ENCODE measurements around the gene B2M. TPM values are rescaled to one million over a fixed set of nuclear protein-coding genes. Genes with fewer than 3 reads are reported as not detected.
"Not testable (repeated sequence)": the region's sequence is repeated elsewhere in the genome, so short reads cannot be mapped to it uniquely, and the experiment has no call there.

B2M gene
- total RNA-seq, 1 donor from 2014 or later: 1,535 TPM

DNA sequence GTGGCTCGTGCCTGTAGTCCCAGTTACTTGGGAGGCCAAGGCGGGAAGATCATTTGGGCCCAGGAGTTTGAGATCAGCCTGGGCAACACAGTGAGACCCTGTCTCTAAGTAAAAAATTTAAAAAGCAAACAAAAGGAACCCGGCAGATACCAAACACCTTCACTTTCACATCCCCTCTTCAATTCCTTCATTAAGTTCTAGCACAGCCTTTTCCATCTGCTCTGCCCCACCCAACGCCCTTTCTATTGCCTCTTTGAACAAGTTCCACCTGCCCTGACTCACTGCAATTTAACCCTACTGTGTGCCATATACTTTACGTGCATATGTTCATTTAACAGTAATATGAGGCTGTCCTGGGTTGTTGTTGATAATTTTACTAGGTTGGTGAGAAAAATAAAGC, 35.4 kb upstream of the B2M start:
- Mint-ChIP-seq H3K36me3 (ENCODE audit: unreplicated experiment) (no peaks in the 10 kb centered on the region), H3K27ac (ENCODE audit: unreplicated experiment) (no peak overlapping the region), H3K4me1 (ENCODE audit: unreplicated experiment) (no peaks in the 10 kb centered on the region), H3K27me3 (ENCODE audit: unreplicated experiment) (peaks cover 52% of the 10 kb centered on the region), H3K9me3 (ENCODE audit: unreplicated experiment) (no peaks in the 10 kb centered on the region), H3K4me3 (ENCODE audit: unreplicated experiment) (no peak overlapping the region)
- TF ChIP-seq, protein P1, sequence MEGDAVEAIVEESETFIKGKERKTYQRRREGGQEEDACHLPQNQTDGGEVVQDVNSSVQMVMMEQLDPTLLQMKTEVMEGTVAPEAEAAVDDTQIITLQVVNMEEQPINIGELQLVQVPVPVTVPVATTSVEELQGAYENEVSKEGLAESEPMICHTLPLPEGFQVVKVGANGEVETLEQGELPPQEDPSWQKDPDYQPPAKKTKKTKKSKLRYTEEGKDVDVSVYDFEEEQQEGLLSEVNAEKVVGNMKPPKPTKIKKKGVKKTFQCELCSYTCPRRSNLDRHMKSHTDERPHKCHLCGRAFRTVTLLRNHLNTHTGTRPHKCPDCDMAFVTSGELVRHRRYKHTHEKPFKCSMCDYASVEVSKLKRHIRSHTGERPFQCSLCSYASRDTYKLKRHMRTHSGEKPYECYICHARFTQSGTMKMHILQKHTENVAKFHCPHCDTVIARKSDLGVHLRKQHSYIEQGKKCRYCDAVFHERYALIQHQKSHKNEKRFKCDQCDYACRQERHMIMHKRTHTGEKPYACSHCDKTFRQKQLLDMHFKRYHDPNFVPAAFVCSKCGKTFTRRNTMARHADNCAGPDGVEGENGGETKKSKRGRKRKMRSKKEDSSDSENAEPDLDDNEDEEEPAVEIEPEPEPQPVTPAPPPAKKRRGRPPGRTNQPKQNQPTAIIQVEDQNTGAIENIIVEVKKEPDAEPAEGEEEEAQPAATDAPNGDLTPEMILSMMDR (IDR thresholded peaks at IDR 0.05): no peak
- no peak for DNase-seq (ENCODE audit: extremely low spot score, unreplicated experiment)

GRCh38 chr15:44676676-44677075, 34.6 kb upstream of the B2M start:
- TF ChIP-seq, protein P1 (IDR thresholded peaks at IDR 0.05): no peak
- no peak for DNase-seq (ENCODE audit: extremely low spot score, unreplicated experiment)
- Mint-ChIP-seq H3K4me3 (ENCODE audit: unreplicated experiment) (no peak overlapping the region), H3K4me1 (ENCODE audit: unreplicated experiment) (no peaks in the 10 kb centered on the region), H3K9me3 (ENCODE audit: unreplicated experiment) (no peaks in the 10 kb centered on the region), H3K36me3 (ENCODE audit: unreplicated experiment) (no peaks in the 10 kb centered on the region), H3K27ac (ENCODE audit: unreplicated experiment) (no peak overlapping the region), H3K27me3 (ENCODE audit: unreplicated experiment) (peaks cover 56% of the 10 kb centered on the region)

DNA sequence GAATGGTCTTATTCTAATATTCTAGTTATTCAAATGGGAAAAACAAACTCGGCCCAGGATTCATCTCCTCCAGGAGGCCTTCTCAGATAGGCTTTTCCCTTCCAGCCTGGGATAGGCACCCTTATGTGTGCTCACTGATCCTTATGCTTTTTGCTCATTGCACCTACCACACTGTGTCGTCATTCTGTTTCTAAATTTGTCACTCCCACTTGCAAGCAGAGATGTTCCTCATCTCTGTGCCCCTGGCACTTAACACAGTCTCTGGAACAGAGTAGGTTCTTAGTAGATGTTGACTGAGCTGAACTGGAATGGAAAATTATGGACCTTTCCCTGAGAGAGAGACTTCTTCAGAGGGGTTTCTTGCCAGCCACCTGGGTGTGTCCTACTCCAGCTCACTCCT, 29.1 kb upstream of the B2M start:
- H3K4me3 Mint-ChIP-seq (ENCODE audit: unreplicated experiment): no peak overlapping the region
- no peak overlapping the region for H3K27ac Mint-ChIP-seq (ENCODE audit: unreplicated experiment)
- H3K36me3 Mint-ChIP-seq (ENCODE audit: unreplicated experiment): no peaks in the 10 kb centered on the region
- no peaks in the 10 kb centered on the region for H3K9me3 Mint-ChIP-seq (ENCODE audit: unreplicated experiment)
- peaks cover 64% of the 10 kb centered on the region for H3K27me3 Mint-ChIP-seq (ENCODE audit: unreplicated experiment)
- peaks cover 10% of the 10 kb centered on the region for H3K4me1 Mint-ChIP-seq (ENCODE audit: unreplicated experiment)
- TF ChIP-seq, protein P1 (IDR thresholded peaks at IDR 0.05): no peak
- no peak for DNase-seq (ENCODE audit: extremely low spot score, unreplicated experiment)

GRCh38 chr15:44682809-44683682, 28.3 kb upstream of the B2M start:
- DNase-seq (ENCODE audit: extremely low spot score, unreplicated experiment); H3K4me3 Mint-ChIP-seq (ENCODE audit: unreplicated experiment); H3K36me3 Mint-ChIP-seq (ENCODE audit: unreplicated experiment); H3K4me1 Mint-ChIP-seq (ENCODE audit: unreplicated experiment); H3K27ac Mint-ChIP-seq (ENCODE audit: unreplicated experiment); H3K9me3 Mint-ChIP-seq (ENCODE audit: unreplicated experiment): not testable (repeated sequence)
- H3K27me3 Mint-ChIP-seq (ENCODE audit: unreplicated experiment): peaks cover 67% of the 10 kb centered on the region

DNA sequence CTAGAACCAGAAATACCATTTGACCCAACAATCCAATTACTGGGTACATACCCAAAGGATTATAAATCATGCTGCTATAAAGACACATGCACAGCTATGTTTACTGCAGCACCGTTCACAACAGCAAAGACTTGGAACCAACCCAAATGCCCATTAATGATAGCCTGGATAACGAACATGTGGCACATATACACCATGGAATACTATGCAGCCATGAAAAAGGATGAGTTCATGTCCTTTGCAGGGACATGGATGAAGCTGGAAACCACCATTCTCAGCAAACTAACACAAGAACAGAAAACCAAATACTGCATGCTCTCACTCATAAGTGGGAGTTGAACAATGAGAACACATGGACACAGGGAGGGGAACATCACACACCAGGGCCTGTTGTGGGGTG, 22.0 kb upstream of the B2M start:
- not testable (repeated sequence) for DNase-seq (ENCODE audit: extremely low spot score, unreplicated experiment); H3K4me3 Mint-ChIP-seq (ENCODE audit: unreplicated experiment); H3K4me1 Mint-ChIP-seq (ENCODE audit: unreplicated experiment); H3K36me3 Mint-ChIP-seq (ENCODE audit: unreplicated experiment); H3K9me3 Mint-ChIP-seq (ENCODE audit: unreplicated experiment); H3K27ac Mint-ChIP-seq (ENCODE audit: unreplicated experiment)
- H3K27me3 Mint-ChIP-seq (ENCODE audit: unreplicated experiment): peaks cover 52% of the 10 kb centered on the region

DNA sequence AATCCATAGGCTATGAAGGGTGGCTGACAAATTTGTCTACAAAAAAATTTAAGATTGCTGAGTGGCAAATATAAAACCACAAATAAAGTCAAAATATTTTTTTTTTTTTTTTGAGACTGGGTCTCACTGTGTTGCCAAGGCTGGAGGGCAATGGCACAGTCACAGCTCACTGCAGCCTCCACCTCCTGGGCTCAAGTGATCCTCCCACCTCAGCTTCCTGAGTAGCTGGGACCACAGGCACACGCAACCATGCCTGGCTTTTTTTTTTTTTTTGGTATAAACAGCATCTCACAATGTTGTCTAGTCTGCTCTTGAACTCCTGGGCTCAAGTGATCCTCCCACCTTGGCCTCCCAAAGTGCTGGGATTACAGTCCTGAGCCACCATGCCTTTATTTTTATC, 21.1 kb upstream of the B2M start:
- not testable (repeated sequence) for DNase-seq (ENCODE audit: extremely low spot score, unreplicated experiment)

More for the DNA sequence above, 21.1 kb upstream of the B2M start:
- not testable (repeated sequence) for H3K9me3 Mint-ChIP-seq (ENCODE audit: unreplicated experiment); H3K4me1 Mint-ChIP-seq (ENCODE audit: unreplicated experiment); H3K4me3 Mint-ChIP-seq (ENCODE audit: unreplicated experiment); H3K36me3 Mint-ChIP-seq (ENCODE audit: unreplicated experiment); H3K27ac Mint-ChIP-seq (ENCODE audit: unreplicated experiment)
- H3K27me3 Mint-ChIP-seq (ENCODE audit: unreplicated experiment): peaks cover 51% of the 10 kb centered on the region
